HG03139 (cell line): ENCODE data around the gene INSRR.

Experiments
- ATAC-seq: cut with Tn5 transposase; IDR thresholded peaks from one replicate; pipeline ENCODE4 v1.9.1; 2021; ENCODE audit not compliant: unreplicated experiment

INSRR gene

GRCh38 chr1:156834322-156834721 is 24.6 kb downstream of the INSRR start:
- no peak for ATAC-seq

GRCh38 chr1:156833603-156834002 is 25.3 kb downstream of the INSRR start:
- no peak for ATAC-seq

GRCh38 chr1:156832434-156832833 is 26.5 kb downstream of the INSRR start:
- ATAC-seq = no peak

- no peak for ATAC-seq
Observed at GRCh38 chr1:156828400-156829124, 30.4 kb downstream of the INSRR start.

GRCh38 chr1:156826630-156827029 is 32.3 kb downstream of the INSRR start:
- no peak for ATAC-seq

GRCh38 chr1:156823210-156823790 is 35.6 kb downstream of the INSRR start:
- ATAC-seq = no peak

- no peak for ATAC-seq
Observed at GRCh38 chr1:156822680-156823079, 36.2 kb downstream of the INSRR start.

- ATAC-seq = no peak
Observed at GRCh38 chr1:156821801-156822200, 37.1 kb downstream of the INSRR start.

- ATAC-seq = no peak
Observed at GRCh38 chr1:156816561-156817328, 42.2 kb downstream of the INSRR start, which contains the start of gene SH2D2A. Gene SH2D2A (minus strand): TSS chr1:156816848. CDS start chr1:156816708, 140 bp downstream.

- ATAC-seq = no peak
Observed at GRCh38 chr1:156815961-156816422, 42.9 kb downstream of the INSRR start.

GRCh38 chr1:156815307-156815826 is 43.5 kb downstream of the INSRR start:
- ATAC-seq = no peak

GRCh38 chr1:156814571-156815260 is 44.2 kb downstream of the INSRR start:
- no peak for ATAC-seq

GRCh38 chr1:156813750-156814570 is 45.0 kb downstream of the INSRR start:
- no peak for ATAC-seq

- ATAC-seq = no peak
Observed at GRCh38 chr1:156813298-156813697, 45.6 kb downstream of the INSRR start.

GRCh38 chr1:156812293-156812990 is 46.5 kb downstream of the INSRR start:
- ATAC-seq = no peak

- ATAC-seq = no peak
Observed at GRCh38 chr1:156811168-156811567, 47.7 kb downstream of the INSRR start.

GRCh38 chr1:156809711-156810366 is 49.1 kb downstream of the INSRR start:
- no peak for ATAC-seq

- ATAC-seq = no peak
Observed at GRCh38 chr1:156809281-156809680, 49.6 kb downstream of the INSRR start.
